ENCODE measurements around the gene CDC14B.

Gene CDC14B

GRCh38 chr9:96480736-96481135 is 138.9 kb downstream of the CDC14B start:
- DNase-seq: no peak

GRCh38 chr9:96478829-96479371 is 140.7 kb downstream of the CDC14B start:
- DNase-seq: no peak

- no peak for DNase-seq
Observed at GRCh38 chr9:96476591-96476990, 143.1 kb downstream of the CDC14B start.

GRCh38 chr9:96476013-96476412 is 143.6 kb downstream of the CDC14B start:
- DNase-seq: no peak

- no peak for DNase-seq
Observed at GRCh38 chr9:96467784-96468183, 151.9 kb downstream of the CDC14B start.

- DNase-seq: no peak
Observed at GRCh38 chr9:96464426-96464825, 155.2 kb downstream of the CDC14B start.

- DNase-seq: no peak
Observed at GRCh38 chr9:96462541-96462940, 157.1 kb downstream of the CDC14B start.

- no peak for DNase-seq
Observed at GRCh38 chr9:96461336-96461735, 158.3 kb downstream of the CDC14B start.

GRCh38 chr9:96460882-96461281 is 158.8 kb downstream of the CDC14B start:
- DNase-seq: no peak

GRCh38 chr9:96460470-96460869 is 159.2 kb downstream of the CDC14B start:
- DNase-seq: no peak

- DNase-seq: no peak
Observed at GRCh38 chr9:96459268-96460007, 160.2 kb downstream of the CDC14B start.

- DNase-seq: no peak
Observed at GRCh38 chr9:96458226-96458625, 161.4 kb downstream of the CDC14B start.

GRCh38 chr9:96457266-96457665 is 162.4 kb downstream of the CDC14B start:
- DNase-seq: no peak

- no peak for DNase-seq
Observed at GRCh38 chr9:96453625-96454024, 166.0 kb downstream of the CDC14B start.

GRCh38 chr9:96450613-96451528 is 168.8 kb downstream of the CDC14B start:
- DNase-seq: no peak

Measured in NCI-H1105 (cell line).